Transverse colon (tissue), 3 donors: ENCODE data around the gene H19.
A peak's percentile ranks its signal among the peaks of the same experiment; 100 is the strongest.

Experiments
- EP300 ChIP-seq: sonication (generic); formaldehyde crosslinking; IDR thresholded peaks from one replicate; pipeline ENCODE4 v1.6.1; 2017; ENCODE audit warnings: antibody characterized with exemption, low read depth
- TF ChIP-seq, protein P1 (sequence below), 5 experiments: fragments of 200-600 bp in 3 of 5; fragments of 450-650 bp in 2 of 5; sonication (generic) in 3 of 5; IDR thresholded peaks; 1 replicate in 2 of 5; 2 replicates in 3 of 5; pipeline ENCODE4 v1.5.1; 2016 to 2017; ENCODE audit warnings: antibody characterized with exemption in 5 of 5, inconsistent platforms in 3 of 5, mild to moderate bottlenecking in 2 of 5, moderate library complexity in 1 of 5

DNA sequence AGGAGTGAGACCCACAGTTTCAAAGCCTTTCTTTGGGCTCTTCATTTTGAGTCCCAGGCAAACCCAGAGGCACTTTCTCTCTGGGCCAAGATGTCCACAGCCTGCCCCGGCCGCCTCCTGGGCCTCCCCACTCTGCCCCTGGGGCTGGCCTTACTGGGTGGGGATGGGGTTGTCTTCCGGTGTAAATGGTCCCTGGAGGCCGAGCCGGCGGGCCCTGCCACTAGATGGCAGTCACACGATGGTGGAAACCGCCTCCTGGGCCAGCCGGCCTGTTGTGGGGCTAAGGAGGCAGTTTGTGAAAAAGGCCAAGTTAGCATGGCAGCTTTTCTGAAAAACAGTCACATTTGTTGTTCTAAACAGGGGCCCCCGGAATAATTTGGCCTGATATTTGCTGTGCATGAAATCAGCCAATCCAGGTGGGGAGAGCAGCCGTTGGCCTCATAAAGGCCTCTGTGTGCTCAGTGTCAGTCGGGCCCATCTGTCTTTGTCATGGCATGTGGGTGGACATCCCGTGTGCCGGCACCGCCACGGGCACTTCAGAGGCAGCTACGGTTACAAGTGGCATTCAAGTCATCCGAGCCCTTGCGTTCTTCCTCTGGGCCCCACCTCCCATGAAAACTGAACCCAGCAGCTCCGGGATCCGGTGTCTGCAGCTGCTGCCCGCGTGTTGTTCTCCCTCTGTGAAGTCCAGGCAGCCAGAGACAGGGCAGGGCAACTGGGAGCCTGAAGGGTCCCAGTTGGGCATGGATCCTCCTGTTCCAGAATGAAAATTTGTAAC, 44.0 kb downstream of the H19 start:
- TF ChIP-seq, protein P1, sequence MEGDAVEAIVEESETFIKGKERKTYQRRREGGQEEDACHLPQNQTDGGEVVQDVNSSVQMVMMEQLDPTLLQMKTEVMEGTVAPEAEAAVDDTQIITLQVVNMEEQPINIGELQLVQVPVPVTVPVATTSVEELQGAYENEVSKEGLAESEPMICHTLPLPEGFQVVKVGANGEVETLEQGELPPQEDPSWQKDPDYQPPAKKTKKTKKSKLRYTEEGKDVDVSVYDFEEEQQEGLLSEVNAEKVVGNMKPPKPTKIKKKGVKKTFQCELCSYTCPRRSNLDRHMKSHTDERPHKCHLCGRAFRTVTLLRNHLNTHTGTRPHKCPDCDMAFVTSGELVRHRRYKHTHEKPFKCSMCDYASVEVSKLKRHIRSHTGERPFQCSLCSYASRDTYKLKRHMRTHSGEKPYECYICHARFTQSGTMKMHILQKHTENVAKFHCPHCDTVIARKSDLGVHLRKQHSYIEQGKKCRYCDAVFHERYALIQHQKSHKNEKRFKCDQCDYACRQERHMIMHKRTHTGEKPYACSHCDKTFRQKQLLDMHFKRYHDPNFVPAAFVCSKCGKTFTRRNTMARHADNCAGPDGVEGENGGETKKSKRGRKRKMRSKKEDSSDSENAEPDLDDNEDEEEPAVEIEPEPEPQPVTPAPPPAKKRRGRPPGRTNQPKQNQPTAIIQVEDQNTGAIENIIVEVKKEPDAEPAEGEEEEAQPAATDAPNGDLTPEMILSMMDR (IDR thresholded peaks at IDR 0.05): peak in 2 of 5 experiments; percentile 33 to 39
- TF ChIP-seq EP300: no peak
